ENCODE results near the gene AHRR. TPM values are rescaled to one million over a fixed set of nuclear protein-coding genes. Genes with fewer than 3 reads are reported as not detected.

AHRR gene
- total and polyA plus RNA-seq, 2 of the 4 experiments (the other 2 are of a cell fraction), result 15.6 to 37.1 TPM

DNA sequence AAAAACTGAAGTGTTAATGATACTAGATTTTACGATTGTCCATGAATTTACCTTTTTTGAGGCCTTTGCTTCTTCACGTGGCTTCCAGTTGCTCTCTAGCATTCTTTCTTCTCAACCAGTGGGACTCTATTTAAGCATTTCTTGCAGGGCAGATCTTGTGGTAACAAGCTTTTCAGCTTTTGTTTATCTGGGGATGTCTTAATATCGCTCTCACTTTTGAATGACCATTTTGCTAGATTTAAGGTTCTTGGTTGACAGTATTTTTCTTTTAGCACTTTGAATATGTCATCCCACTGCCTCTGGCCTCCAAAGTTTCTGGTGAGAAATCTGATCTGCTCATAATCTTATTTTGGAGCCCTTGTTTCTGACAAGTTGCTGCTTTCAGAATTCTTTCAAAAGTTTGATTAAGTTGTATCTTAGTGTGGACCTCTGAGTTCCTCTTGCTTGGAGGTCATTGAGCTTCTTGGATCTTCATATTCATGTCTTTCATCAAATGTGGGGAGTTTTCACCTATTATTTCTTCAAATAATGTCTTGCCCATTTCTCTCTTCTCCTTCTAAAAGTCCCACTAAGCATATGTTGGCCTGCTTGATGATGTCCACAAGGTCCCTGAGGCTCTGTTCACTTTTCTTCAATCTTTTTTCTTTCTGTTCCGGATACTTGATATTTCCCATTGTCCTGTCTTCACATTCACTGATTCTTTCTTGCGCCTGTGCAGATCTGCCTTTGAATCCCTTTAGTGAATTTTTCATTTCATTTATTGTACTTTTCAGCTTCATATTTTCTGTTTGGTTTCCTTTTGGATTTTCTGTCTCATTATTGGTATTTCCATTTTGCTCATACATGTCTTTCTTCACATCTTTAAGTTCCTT, 130.3 kb downstream of the AHRR start:
- Histone ChIP-seq H3K23ac (ENCODE audit: low read depth, low read length) (no peak overlapping the region), H3K4ac (ENCODE audit: low read depth, low read length) (no peak overlapping the region), H2AFZ (replicated peaks; ENCODE audit: low read length, poor library complexity) (no peak overlapping the region), H2AK5ac (ENCODE audit: low read depth, low read length) (no peak overlapping the region), H2BK120ac (ENCODE audit: low read depth, low read length) (no peak overlapping the region), H3K27ac (ENCODE audit: insufficient read depth, low read length) (no peak overlapping the region), H4K20me1 (ENCODE audit: insufficient read depth, low read length) (peaks cover 34% of the 10 kb centered on the region), H2BK20ac (ENCODE audit: low read depth, low read length) (no peak overlapping the region), H3K9me3 (ENCODE audit: control insufficient read depth, insufficient read depth, low read length) (peaks cover 7% of the 10 kb centered on the region), H3K4me3 (ENCODE audit: insufficient read depth, low read depth, low read length) (no peak overlapping the region), H2BK15ac (ENCODE audit: low read depth, low read length) (no peak overlapping the region), H4K91ac (ENCODE audit: insufficient read depth, low read depth, low read length) (no peak overlapping the region), H2BK5ac (ENCODE audit: low read depth, low read length, poor library complexity, severe bottlenecking) (no peak overlapping the region), H3K14ac (replicated peaks; ENCODE audit: low read depth, low read length) (no peak overlapping the region), H4K8ac (ENCODE audit: low read depth in 2 of 2, low read length in 2 of 2) (no peak overlapping the region), H3K9me1 (ENCODE audit: insufficient read depth, low read length) (peaks cover 17% of the 10 kb centered on the region; the same call in 1 of the 2 replicates), H2AK9ac (replicated peaks; ENCODE audit: low read depth, low read length, poor library complexity) (no peak overlapping the region), H3K18ac (ENCODE audit: low read depth, low read length) (no peak overlapping the region), H3K36me3 (ENCODE audit: control insufficient read depth, insufficient read depth, low read length) (peaks cover 66% of the 10 kb centered on the region), H3K56ac (ENCODE audit: extremely low read depth, insufficient read depth, low read length) (no peak overlapping the region), H4K5ac (ENCODE audit: low read depth, low read length) (no peak overlapping the region), H3K9ac (ENCODE audit: low read depth, low read length) (no peak overlapping the region), H3K4me2 (ENCODE audit: low read depth, low read length) (no peak overlapping the region), H3K27me3 (ENCODE audit: control insufficient read depth, insufficient read depth, low read length) (no peaks in the 10 kb centered on the region), H3K4me1 (ENCODE audit: control insufficient read depth, insufficient read depth, low read length) (no peaks in the 10 kb centered on the region), H3K79me1 (ENCODE audit: low read depth in 1 of 2, low read length in 2 of 2) (peaks cover 35 to 69% of the 10 kb centered on the region in 2 experiments)
- DNase-seq, result no peak
- BruUV-seq (replicated peaks), result no TSS peak
- ChIA-PET POLR2A (ENCODE audit: unreplicated experiment) (no interaction called here), CTCF (interaction anchor here (1.6 kb wide), 1 partner anchor 133 kb away, joined by 3 read pairs; no protein-coding TSS in a partner anchor)
- in situ Hi-C loops (cut with MboI; ENCODE audit: low sequenced_read_pairs) (no loop called here), dilution Hi-C loops (cut with HindIII; ENCODE audit: low sequenced_read_pairs, unreplicated experiment) (no loop called here), intact Hi-C loops (cut with micrococcal nuclease) (no loop called here)
- no peak for ATAC-seq (ENCODE audit: low read depth)
- 0% methylated on average over 1 of the region's 5 CpGs; no CpG with 5 or more reads in 1 of the 2 experiments for WGBS, 2 experiments (ENCODE audit: extremely low coverage in 2 of 2, insufficient read length in 1 of 2)
- no peak for TF ChIP-seq SMC3 (IDR thresholded peaks at IDR 0.05; ENCODE audit: low read depth, low read length)
